DMS79 treated with DMSO at 0.1 percent for 48 hours (cell line): Measurements from ENCODE around the gene TGM5.
A peak's percentile ranks its signal among the peaks of the same experiment; 100 is the strongest.
"Not testable (repeated sequence)": the region's sequence is repeated elsewhere in the genome, so short reads cannot be mapped to it uniquely, and the experiment has no call there.

Experiments
- DNase-seq: peaks from one replicate; lab custom pipeline; 2025; lab: John Stamatoyannopoulos, UW

Gene TGM5

DNA sequence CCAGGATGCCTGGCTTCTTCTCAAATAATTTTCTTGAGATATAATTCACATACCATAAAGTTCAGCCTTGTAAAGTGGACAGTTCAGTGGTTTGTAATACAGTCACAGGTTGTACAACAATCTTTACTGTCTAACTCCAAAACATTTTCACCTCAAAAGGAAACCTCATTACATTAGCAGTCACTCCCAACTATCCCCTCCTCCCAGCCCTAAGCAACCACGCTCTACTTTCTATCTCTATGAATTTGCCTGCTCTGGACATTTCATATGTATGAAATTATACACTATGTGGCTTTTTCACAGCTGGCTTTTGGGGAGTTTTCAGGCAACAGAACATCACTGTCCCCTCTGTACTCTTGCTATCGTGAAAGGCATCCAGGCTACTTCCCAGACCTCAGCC, 17.5 kb downstream of the TGM5 start:
- DNase-seq = no peak

DNA sequence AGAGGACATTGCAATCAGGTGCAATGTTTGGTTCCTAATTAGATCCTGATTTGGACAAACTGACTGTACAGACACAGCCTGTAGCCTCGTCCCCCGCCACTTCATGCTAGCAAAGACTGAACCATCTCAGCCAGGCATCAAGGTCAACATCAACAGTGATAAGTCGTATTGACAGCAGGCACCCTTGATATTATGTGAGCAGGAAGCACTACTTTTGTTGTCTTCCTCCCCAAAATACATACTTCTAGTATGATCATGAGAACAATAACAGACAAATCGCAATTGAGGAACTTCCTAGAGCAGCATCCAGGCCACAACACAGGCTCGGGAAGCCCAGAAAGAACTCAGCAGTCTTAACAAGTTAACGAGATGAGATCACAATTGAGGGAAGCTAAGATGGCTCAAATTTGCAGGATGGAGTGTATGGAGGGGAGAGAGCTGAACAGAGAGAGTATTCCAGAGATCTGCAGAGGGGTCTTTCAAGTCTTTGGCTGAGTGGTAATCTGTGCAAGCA, 20.4 kb downstream of the TGM5 start:
- no peak for DNase-seq

- DNase-seq = no peak
These were observed 22.6 kb downstream of the TGM5 start for GRCh38 chr15:43244092-43244491.

DNA sequence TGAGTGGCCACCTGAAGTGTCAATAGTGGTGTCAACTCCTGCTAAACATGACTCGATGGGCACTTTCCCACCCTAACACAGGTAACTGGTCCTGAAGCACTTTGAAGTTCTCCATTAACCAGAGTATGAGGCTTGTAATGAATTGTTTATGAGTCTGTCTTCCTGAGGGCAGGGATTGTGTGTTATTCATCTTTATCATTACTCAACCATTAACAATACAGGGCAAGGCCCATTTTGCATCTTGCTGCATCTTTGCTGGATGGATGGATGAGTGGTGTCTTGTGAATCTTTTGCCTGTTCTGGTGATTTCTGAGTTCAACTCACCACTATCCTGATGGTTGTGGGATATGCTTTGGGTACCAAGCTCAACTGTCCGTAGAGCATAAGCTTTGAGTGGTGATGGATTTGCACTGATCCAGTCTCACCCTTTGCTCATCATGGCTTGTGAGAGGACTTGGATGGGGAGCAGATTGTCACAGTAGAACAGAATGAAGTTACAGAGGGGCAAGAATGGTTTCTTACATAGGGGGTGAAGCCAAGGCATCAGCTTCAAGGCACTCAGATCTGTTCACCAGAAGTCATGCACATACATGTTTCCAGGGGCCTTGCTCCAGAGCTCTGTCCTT, 23.6 kb downstream of the TGM5 start:
- no peak for DNase-seq

- no peak for DNase-seq
These were observed 24.1 kb downstream of the TGM5 start for GRCh38 chr15:43242616-43243015.

GRCh38 chr15:43241100-43241499, 25.6 kb downstream of the TGM5 start:
- no peak for DNase-seq

- no peak for DNase-seq
These were observed 26.8 kb downstream of the TGM5 start for GRCh38 chr15:43239732-43240491.

DNA sequence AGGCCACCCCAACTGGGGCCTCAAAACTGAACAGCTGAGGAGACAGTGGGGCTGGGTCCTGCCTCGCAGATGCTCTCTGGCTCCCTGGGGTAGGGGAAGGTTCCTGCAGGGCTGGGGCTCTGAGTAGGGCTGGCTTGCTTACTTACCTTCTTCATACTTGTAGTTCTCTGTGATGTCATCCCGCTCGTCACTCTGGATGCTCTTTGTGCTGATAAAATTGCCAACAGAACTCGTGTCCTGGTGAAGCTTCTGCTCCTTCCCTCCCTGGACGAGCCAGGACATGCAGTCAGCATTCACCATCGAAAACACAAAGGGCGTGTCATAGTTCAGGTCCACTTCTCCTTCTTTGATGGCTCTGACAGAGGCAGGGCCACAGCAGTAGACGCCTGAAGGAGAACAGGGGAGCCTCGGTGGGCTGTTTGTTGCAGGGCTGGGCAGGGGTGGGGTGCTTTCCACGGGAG, 28.0 kb downstream of the TGM5 start:
- no peak for DNase-seq

DNA sequence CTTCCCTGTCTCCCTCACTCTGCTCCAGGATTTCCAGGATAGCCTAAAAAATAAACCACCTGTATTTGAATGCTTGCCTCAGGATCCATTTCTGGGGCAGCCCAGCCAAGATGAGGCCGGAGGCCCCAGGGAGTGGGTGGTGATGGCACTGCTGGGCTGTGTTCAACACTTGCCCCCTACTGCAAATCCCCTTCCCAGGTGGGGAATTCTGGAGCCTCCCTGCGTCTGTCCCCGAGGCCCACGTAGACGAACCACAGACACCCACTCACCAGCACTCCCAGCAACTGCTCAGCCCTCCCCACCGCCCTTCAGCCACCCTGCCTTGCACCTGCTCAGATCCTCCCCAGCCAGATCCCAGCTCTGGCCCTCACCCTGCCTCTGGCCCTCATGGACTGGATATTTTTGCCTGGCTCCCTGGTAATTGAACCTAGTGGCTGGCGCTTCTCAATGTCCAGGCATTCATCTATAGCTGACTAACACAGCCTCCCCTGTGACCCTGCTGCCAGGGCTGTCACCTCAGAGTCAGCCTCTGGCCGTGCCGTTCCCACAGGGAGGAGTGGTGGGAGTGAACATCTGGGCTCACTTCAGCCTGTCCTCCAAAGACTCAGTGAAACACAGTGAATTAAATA, 28.8 kb downstream of the TGM5 start:
- DNase-seq = no peak

DNA sequence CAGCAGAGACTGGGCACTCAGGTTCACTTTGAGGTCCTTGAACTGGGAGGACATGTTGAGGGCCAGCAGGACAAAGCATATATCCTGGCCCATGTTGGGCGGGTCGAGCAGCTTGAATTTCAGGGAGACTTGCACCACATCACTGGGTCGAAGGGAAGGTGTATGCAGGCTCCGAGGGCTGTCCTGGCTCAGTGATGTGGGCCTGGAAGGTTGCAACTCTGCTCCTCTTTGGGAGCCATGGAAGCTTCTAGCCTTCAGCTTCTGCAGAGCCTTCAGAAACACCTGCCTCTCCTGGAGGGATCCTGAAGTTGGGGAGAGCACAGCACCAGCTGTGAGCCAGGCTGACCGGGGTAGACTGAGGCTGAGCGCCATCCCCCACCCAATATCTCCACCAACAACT, 31.2 kb downstream of the TGM5 start:
- no peak for DNase-seq

DNA sequence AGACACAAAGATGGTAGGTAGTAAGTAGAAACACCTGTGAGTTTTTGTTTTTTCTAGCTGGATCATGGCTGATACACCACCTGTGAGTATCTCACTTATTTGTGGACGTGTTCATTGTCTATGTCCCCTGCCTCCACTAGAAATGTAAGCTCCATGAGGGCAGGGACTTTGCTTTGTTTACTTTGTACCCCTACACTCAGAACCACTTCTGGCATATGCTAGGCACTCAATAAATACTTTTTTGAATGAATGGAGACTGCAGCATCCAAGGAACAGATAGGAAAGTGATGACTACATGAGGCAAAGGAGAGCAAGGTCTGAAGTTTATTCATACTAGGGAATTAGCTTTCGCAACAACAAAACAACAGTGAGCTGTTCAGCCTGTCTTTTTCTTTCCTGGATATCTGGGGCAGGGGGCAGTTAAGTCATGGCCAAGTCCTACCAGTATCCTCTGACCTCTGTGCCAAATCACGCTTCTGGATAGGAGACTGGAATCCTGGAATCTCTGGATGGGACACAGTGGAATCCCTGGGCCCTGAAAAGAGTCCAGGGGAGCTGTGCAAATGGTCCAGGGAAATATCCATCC, 34.3 kb downstream of the TGM5 start:
- DNase-seq = no peak

DNA sequence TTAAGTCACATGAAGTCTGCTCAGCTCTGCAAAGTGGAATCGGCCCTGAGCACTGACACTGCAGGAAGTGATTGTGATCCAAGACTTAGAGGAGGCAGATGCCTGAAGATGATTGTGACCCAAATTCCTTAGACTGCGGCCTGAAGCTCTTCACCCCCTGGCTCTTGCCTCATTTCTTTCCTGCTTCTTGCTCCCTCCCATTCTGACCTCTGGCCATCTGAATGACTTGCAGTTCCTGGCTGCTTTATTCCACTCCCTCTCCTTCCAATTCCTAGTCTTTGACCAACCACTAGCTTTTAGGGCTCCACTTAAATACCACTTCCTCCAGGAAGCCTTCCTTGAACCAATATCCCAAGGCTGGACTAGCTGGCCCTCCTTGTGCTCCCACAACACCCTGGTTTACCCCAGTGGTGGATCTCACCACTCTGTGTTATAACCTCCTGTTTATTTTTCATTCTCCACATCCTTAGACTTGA, 36.0 kb downstream of the TGM5 start:
- DNase-seq = no peak

GRCh38 chr15:43229977-43230376, 36.8 kb downstream of the TGM5 start:
- DNase-seq = no peak

DNA sequence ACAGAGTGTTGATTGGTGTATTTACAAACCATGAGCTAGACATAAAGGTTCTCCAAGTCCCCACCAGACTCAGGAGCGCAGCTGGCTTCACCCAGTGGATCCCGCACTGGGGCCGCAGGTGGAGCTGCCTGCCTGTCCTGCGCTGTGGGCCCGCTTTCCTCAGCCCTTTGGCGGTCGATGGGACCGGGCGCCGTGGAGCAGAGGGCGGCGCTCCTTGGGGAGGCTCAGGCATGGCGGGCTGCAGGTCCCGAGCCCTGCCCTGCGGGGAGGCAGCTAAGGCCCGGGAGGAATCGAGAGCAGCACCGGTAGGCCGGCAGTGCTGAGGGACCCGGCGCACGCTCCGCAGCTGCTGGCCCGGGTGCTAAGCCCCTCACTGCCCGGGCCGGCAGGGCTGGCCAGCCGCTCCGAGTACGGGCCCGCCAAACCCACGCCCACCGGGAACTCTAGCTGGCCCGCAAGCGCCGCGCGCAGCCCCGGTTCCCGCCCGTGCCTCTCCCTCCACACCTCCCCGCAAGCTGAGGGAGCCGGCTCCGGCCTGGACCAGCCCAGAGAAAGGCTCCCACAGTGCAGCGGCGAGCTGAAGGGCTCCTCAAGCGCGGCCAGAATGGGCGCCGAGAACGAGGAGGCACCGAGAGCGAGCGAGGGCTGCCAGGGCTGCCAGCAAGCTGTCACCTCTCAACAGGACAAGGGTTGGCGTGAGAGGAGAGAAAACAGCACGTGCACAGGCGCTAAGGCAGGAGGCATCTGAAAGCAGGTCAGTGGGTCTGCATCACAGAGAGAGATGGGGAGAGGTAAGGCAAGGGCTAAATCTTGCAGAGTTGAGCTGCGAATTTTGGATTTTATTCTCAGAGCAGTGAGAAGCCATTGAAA, 40.1 kb downstream of the TGM5 start:
- DNase-seq = no peak

DNA sequence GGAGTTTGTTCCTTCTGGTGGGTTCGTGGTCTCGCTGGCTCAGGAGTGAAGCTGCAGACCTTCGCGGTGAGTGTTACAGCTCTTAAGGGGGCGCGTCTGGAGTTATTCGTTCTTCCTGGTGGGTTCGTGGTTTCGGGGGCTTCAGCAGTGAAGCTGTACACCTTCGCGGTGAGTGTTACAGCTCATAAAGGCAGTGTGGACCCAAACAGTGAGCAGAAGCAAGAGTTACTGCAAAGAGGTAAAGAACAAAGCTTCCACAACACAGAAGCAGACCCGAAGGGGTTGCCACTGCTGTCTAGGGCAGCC, 40.8 kb downstream of the TGM5 start:
- not testable (repeated sequence) for DNase-seq

DNA sequence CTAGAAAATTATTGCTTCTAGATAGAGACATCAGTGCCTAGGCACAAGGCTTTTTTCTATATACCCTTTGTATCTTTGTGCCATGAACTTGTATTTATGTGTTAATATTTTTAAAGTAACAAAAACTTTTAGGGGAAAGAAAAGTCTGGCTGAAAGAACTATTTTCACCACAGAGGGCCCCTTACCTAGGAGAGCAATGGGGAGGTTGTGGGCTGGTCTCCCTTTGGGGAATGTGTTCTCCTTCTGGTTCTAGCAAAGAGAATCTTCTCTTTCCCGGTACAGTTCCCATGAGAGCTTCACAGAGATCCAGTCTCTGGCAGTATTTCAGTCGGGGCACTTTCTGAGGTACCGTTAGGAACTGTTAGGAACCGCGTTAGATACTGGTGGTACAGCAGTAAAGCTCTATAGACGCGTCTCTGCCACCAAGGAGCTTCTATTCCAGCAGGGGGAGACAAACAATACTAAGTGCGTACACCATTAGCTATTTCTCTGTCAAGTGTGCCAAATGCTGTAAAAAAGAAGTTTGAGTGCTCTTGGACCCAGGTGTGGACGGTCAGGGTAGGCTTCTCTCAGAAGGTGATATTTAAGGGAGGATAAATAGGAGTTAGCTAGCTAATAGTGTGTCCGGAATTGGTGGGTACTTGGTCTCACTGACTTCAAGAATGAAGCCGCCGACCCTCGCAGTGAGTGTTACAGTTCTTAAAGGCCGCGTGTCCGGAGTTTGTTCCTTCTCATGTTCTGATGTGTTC, 41.4 kb downstream of the TGM5 start:
- DNase-seq = peak; percentile 40

DNA sequence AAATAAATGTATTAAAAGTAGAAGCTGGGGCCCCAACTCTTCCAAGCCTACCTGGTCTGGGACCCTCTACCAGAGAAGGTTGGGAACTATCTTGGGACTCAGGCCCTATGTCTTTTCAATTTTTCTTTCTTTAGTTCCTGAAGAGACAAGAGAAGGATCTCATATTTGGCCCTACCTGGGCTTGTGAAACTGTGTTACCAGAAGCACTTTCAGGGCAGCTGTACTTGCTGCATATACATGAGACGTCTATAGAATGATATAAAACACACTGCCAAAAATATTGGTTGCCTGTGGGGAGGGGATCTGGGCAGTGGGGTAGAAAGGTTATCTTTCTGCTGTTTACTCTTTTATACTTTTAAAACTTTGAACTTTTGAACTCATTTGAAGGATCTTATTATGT, 45.3 kb downstream of the TGM5 start:
- DNase-seq = no peak

GRCh38 chr15:43220991-43221403, 45.7 kb downstream of the TGM5 start, which contains the start of gene EPB42:
EPB42 (minus strand) TSS chr15:43221018; CDS start chr15:43220825, 193 bp downstream.
- no peak for DNase-seq

GRCh38 chr15:43219929-43220928, 46.5 kb downstream of the TGM5 start:
- no peak for DNase-seq
